Activated CD4-positive, alpha-beta T cell treated with anti-CD3 and anti-CD28 coated beads for 36 hours (primary cell): ENCODE measurements around the gene KAZN. TPM values are rescaled to one million over a fixed set of nuclear protein-coding genes. Genes with fewer than 3 reads are reported as not detected.

Experiments used
- ATAC-seq: fragments of 200-7000 bp; cut with Tn5 transposase; one replicate; pipeline ENCODE4 v1.10.0; 2021; ENCODE audit warnings: mild to moderate bottlenecking, moderate library complexity
- CTCF ChIA-PET: fragments of 350-600 bp; sonication (Branson Sonifier 250); formaldehyde crosslinking; loops from one replicate; lab custom pipeline; 2021; ENCODE audit warnings: antibody characterized with exemption; lab: Charles Lee
- POLR2A ChIA-PET: fragments of 350-600 bp; sonication (Branson Sonifier 250); formaldehyde crosslinking; loops from one replicate; lab custom pipeline; 2021; ENCODE audit warnings: antibody characterized with exemption, inconsistent platforms; lab: Charles Lee
- DNase-seq: peaks from one replicate; pipeline ENCODE4 v3.0.0-alpha.2; 2020
- H3K27ac Mint-ChIP-seq: one replicate; pipeline ENCODE4 v1.8.0; 2021; ENCODE audit warnings: mixed read lengths
- H3K27me3 Mint-ChIP-seq: one replicate; pipeline ENCODE4 v1.8.0; 2021; ENCODE audit warnings: mixed read lengths
- H3K36me3 Mint-ChIP-seq: one replicate; pipeline ENCODE4 v1.8.0; 2021; ENCODE audit warnings: low read depth, mixed read lengths
- H3K4me1 Mint-ChIP-seq: one replicate; pipeline ENCODE4 v1.8.0; 2021; ENCODE audit warnings: mixed read lengths
- H3K4me3 Mint-ChIP-seq: one replicate; pipeline ENCODE4 v1.8.0; 2021; ENCODE audit warnings: mild to moderate bottlenecking, moderate library complexity, mixed read lengths
- H3K9me3 Mint-ChIP-seq: one replicate; pipeline ENCODE4 v1.8.0; 2021; ENCODE audit warnings: low read depth, mixed read lengths
- intact Hi-C, 2 experiments: fragments of 100-400 bp; cut with DNase I in 1 of 2; cut with micrococcal nuclease in 1 of 2; formaldehyde crosslinking; loops; one replicate each; pipeline versions ENCODE4 v1.14.2 to v1.15.1; 2022 to 2024; cut with DNase I, micrococcal nuclease
- total RNA-seq, 2 experiments: library from RNA; stranded (reverse); gene quantifications; one replicate each; pipeline ENCODE4 v1.2.3, GENCODE V29; 2021

The KAZN gene
- total RNA-seq, 2 experiments from 2014 or later: 0.89 to 0.90 TPM

DNA sequence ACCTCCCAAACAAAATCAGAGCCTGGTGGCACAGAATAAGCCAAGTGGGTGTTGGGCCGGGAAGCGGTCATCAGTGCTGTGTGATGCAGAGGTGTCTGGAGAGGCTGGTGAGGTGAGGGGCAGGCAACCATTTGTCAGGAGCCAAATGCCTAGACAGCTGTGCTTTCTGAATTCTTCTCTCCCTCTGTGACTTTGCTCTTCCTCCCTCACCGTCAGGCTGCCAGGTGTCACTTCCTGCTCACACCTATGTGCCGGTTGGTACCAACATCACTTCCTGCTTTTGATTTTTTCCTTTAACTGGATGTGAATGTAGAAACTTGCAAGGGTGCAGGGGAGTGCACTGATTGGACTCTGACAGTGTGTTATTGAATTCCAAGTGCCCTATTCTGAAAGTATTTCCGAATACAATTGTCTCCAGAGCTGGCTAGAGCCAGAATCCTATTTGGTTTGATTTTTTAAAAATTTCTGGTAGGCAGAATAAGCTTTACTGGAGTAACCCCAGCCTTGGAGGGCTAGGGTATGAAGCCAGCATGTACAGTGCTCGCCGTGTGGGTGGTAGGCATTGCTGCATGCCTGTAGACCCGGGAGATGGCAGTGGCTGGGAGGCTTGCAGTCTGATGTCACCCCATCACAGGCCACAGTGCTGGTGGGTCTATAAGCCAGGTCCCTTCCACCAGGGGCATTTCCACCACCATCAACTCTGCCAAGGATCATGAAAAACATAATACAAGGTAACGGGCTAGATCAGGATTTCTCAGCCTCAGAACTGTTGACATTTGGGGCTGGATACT, 210.9 kb downstream of the KAZN start:
- no peaks in the 10 kb centered on the region for H3K4me1 Mint-ChIP-seq
- CTCF ChIA-PET: no interaction called here
- H3K9me3 Mint-ChIP-seq: peaks cover 4% of the 10 kb centered on the region
- intact Hi-C loops: no loop called here
- POLR2A ChIA-PET: no interaction called here
- H3K27me3 Mint-ChIP-seq: no peaks in the 10 kb centered on the region
- ATAC-seq (no peak), DNase-seq (no peak)
- no peak overlapping the region for H3K27ac Mint-ChIP-seq
- H3K36me3 Mint-ChIP-seq: no peaks in the 10 kb centered on the region
- H3K4me3 Mint-ChIP-seq: no peak overlapping the region

GRCh38 chr1:14810595-14811361, 212.3 kb downstream of the KAZN start:
- POLR2A ChIA-PET: no interaction called here
- no peak for DNase-seq
- H3K9me3 Mint-ChIP-seq: peaks cover 3% of the 10 kb centered on the region
- no peak overlapping the region for H3K4me3 Mint-ChIP-seq
- H3K27ac Mint-ChIP-seq: no peak overlapping the region
- H3K27me3 Mint-ChIP-seq: no peaks in the 10 kb centered on the region
- intact Hi-C loops: no loop called here
- no peaks in the 10 kb centered on the region for H3K36me3 Mint-ChIP-seq
- no peak for ATAC-seq
- CTCF ChIA-PET: no interaction called here
- no peaks in the 10 kb centered on the region for H3K4me1 Mint-ChIP-seq

DNA sequence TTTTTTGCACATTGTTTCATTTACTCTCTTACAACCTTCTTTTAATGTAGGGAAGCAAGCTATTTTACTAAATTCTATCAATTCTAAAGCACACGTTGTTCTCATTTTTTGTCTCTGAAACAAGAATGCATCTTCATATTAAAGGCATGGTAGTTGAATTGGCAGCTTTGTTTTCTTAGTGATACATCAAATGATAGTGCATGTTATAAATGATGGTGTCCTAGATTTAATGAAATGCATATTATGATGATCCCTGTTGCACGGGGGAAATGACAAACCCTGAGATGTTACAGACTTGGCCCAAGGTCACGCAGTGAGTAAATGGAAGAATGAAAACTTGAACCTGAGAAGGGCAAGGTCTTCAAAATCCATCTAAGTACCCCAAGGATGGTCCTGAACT, 213.1 kb downstream of the KAZN start:
- H3K9me3 Mint-ChIP-seq: peaks cover 3% of the 10 kb centered on the region
- no peak overlapping the region for H3K4me3 Mint-ChIP-seq
- DNase-seq (no peak), ATAC-seq (no peak)
- H3K27ac Mint-ChIP-seq: no peak overlapping the region
- intact Hi-C loops: no loop called here
- no peaks in the 10 kb centered on the region for H3K27me3 Mint-ChIP-seq
- H3K4me1 Mint-ChIP-seq: no peaks in the 10 kb centered on the region
- POLR2A ChIA-PET: no interaction called here
- no peaks in the 10 kb centered on the region for H3K36me3 Mint-ChIP-seq
- CTCF ChIA-PET: no interaction called here

DNA sequence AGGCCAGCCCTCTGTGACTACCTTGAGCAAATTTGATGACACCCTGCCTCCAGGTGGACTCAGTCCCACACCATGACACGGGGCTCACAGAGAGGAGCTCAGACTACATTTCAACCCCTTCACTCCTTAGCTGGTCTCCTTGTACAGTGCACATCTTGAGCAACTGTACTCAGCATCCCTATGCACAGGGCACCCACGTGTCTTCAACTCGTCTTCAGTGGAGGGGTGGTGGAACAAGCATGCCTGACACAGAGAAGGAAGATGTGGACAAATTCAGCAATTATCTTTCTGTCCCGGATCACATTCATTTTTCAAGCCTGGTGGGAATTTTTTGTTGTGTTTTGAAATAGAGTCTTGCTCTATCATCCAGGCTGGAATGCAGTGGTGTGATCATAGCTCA, 213.7 kb downstream of the KAZN start:
- Mint-ChIP-seq H3K9me3 (peaks cover 3% of the 10 kb centered on the region), H3K27ac (no peak overlapping the region), H3K4me3 (no peak overlapping the region), H3K4me1 (no peaks in the 10 kb centered on the region), H3K27me3 (peaks cover under 1% of the 10 kb centered on the region), H3K36me3 (no peaks in the 10 kb centered on the region)
- intact Hi-C loops: no loop called here
- ATAC-seq: no peak
- ChIA-PET POLR2A (no interaction called here), CTCF (no interaction called here)
- DNase-seq: no peak

DNA sequence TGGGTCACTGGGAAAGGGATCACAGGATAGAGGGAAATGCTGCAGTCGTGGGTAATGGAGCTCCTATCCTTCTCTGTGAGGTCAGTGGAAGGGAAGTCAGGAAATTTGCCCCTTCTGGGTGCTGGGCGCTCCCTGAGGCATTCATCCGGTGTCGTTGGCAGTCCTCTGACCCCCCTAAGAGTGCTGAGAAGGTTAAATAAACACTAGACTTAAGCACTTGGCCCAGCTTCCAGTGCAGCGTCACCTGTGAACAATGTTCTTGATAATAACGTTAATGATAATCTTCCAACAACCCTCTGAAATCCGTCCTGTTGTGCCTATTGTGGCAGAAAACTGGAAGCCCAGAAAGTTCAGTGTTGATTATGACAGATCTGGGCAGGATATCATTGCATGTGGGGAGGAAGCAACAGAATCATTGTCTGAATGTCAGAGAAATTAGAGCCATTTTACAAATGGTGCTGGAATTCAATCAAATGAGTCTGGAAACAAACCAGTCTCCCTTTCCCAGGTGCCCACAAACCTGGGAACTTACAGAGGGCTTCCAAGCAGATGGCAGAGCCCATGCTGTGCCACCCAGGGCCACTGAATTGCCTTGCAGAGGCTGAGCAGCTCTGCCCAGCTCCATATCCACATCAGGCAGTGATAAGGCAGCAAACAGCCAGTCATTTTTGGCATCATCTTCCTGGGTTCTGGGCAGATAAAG, 216.8 kb downstream of the KAZN start:
- ATAC-seq (no peak), DNase-seq (no peak)
- H3K9me3 Mint-ChIP-seq: no peaks in the 10 kb centered on the region
- H3K36me3 Mint-ChIP-seq: no peaks in the 10 kb centered on the region
- ChIA-PET CTCF (no interaction called here), POLR2A (no interaction called here)
- H3K27ac Mint-ChIP-seq: no peak overlapping the region
- intact Hi-C loops: no loop called here
- H3K4me1 Mint-ChIP-seq: no peaks in the 10 kb centered on the region
- H3K27me3 Mint-ChIP-seq: peaks cover 3% of the 10 kb centered on the region
- H3K4me3 Mint-ChIP-seq: no peak overlapping the region

DNA sequence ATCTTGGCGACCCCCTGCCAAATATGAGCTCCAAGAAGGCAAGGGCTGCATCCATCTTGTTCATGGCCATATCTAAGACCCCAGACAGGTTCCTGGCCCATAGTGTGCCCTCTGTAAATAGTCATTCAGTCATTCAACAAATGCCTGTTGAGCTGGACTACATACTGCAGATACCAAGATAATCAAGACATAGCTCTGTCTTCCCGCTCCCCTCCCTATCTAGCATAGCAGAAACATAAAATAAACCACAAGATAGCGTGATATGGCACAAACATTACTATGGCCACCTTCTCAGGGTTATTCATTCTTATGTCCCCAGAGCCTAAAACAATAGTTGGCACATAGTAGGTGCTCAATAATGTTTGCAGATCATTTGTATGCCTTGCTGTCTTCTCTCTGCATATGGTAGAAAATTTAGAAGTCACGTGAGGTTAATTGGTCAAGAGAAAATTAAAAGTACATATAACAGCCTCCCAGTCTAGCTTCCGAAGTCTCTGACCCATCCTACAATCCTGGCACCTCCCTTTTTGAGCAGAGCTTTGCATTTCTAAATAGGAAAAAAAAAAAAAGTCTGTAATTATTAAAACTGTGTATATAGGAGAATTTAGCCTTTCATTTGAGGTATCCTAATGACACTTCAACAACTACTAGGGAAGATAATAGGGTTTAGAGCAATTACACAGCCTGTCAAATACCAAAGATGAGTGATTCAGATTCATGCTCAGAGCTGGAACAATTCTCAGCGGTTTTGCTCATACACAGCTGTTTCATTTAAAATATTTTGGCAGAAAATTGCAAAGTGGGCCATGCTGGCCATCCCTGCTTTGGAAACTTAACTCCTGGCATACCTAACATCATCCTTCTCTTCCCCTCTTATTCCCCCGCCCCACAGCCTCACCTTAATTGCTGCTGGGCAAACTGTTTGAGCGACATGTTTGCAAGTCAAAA, 219.0 kb downstream of the KAZN start:
- no peaks in the 10 kb centered on the region for H3K36me3 Mint-ChIP-seq
- no peak overlapping the region for H3K27ac Mint-ChIP-seq
- no peaks in the 10 kb centered on the region for H3K9me3 Mint-ChIP-seq
- ATAC-seq (no peak), DNase-seq (no peak)
- ChIA-PET POLR2A (no interaction called here), CTCF (interaction anchor here (0.8 kb wide), 1 partner anchor 20 kb away, joined by 3 read pairs; no protein-coding TSS in a partner anchor)
- H3K4me3 Mint-ChIP-seq: no peak overlapping the region
- intact Hi-C loops: no loop called here
- peaks cover 3% of the 10 kb centered on the region for H3K27me3 Mint-ChIP-seq
- H3K4me1 Mint-ChIP-seq: no peaks in the 10 kb centered on the region

DNA sequence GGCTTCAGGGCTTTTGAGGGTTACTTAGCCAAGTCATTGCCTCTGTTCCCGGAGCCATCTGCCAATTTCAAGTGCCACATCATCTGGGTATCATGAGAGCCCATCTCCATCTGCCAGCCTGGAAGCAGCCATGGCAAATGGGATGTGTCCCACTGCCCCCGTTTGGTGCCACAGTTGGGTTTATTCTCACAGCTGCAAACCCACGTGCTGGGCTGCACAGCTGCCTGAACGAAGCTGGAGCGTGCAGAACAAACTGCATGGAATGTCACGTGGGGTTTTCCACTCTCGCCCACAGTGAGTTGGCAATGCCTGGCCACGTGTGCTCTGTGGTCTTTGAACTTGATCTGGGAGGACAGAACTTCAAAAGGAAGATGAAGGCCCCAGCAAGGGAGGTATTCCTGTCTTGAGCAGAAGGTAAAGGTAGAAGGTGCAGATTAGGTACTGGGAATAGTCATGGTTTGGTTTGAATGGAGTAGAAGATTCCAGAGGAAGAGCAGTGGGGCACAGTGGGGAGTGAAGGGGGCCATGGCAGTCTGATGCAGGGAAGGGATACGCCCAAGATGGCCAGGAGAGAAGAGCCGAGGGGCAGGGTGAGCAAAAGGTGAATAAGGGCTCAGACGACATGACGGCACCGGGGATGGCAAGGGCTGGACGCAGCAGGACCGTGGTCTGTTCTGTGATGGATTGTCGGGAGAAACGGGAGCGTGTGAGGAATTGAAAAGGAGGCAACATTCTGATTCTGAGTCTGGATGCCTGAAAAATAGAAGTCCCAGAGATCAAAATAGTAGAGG, 222.0 kb downstream of the KAZN start:
- no peaks in the 10 kb centered on the region for H3K4me1 Mint-ChIP-seq
- ChIA-PET CTCF (no interaction called here), POLR2A (no interaction called here)
- H3K36me3 Mint-ChIP-seq: no peaks in the 10 kb centered on the region
- peaks cover 5% of the 10 kb centered on the region for H3K27me3 Mint-ChIP-seq
- H3K9me3 Mint-ChIP-seq: no peaks in the 10 kb centered on the region
- no peak overlapping the region for H3K27ac Mint-ChIP-seq
- no peak for DNase-seq
- intact Hi-C loops: no loop called here
- no peak for ATAC-seq
- H3K4me3 Mint-ChIP-seq: no peak overlapping the region

- H3K27me3 Mint-ChIP-seq: peaks cover 4% of the 10 kb centered on the region
- DNase-seq: no peak
- intact Hi-C loops: no loop called here
- no peaks in the 10 kb centered on the region for H3K36me3 Mint-ChIP-seq
- H3K4me3 Mint-ChIP-seq: no peak overlapping the region
- no peak overlapping the region for H3K27ac Mint-ChIP-seq
- CTCF ChIA-PET: interaction anchor here (0.7 kb wide), 1 partner anchor 15 kb away, joined by 5 read pairs; no protein-coding TSS in a partner anchor
- POLR2A ChIA-PET: no interaction called here
- H3K4me1 Mint-ChIP-seq: no peaks in the 10 kb centered on the region
- no peaks in the 10 kb centered on the region for H3K9me3 Mint-ChIP-seq
- no peak for ATAC-seq
These were observed 224.0 kb downstream of the KAZN start for GRCh38 chr1:14822493-14822892.

DNA sequence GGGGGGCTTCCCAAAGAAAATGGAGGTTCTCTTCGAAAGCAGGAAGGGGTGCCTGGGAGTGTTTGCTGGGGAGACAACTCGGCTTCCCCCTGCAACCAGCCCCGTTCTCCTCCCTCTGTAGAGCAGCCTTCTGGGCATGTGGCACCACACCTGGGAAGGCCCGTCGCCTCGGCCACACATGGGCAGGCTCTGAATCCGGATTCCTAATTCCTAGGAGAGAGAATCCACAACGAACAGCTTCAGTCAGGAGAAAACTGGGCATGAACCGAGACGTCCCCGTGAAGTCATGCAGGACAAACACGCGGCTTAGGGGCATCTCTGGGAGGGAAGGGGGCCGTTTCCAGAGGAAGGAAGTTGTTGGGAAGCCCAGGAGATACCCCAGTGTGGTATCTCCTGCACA, 224.5 kb downstream of the KAZN start:
- H3K36me3 Mint-ChIP-seq: no peaks in the 10 kb centered on the region
- no peak for DNase-seq
- intact Hi-C loops: no loop called here
- no peak overlapping the region for H3K4me3 Mint-ChIP-seq
- CTCF ChIA-PET: no interaction called here
- no peaks in the 10 kb centered on the region for H3K4me1 Mint-ChIP-seq
- H3K27ac Mint-ChIP-seq: no peak overlapping the region
- peaks cover 4% of the 10 kb centered on the region for H3K27me3 Mint-ChIP-seq
- H3K9me3 Mint-ChIP-seq: no peaks in the 10 kb centered on the region
- ATAC-seq: no peak
- POLR2A ChIA-PET: no interaction called here

GRCh38 chr1:14824314-14824915, 225.9 kb downstream of the KAZN start:
- peak; percentile 7 for DNase-seq
- no peak overlapping the region for H3K27ac Mint-ChIP-seq
- intact Hi-C loops: no loop called here
- no peaks in the 10 kb centered on the region for H3K36me3 Mint-ChIP-seq
- no peaks in the 10 kb centered on the region for H3K4me1 Mint-ChIP-seq
- H3K27me3 Mint-ChIP-seq: peaks cover 4% of the 10 kb centered on the region
- ChIA-PET CTCF (no interaction called here), POLR2A (no interaction called here)
- ATAC-seq: no peak
- no peaks in the 10 kb centered on the region for H3K9me3 Mint-ChIP-seq
- no peak overlapping the region for H3K4me3 Mint-ChIP-seq
